Neutrophil (primary cell): ENCODE data around the gene KIAA1328.

Experiments
- H3K27ac ChIP-seq: fragments of 200-600 bp; sonication (generic); 2 replicates; pipeline ENCODE4 v1.5.1; 2016; ENCODE audit warnings: mild to moderate bottlenecking, moderate library complexity
- H3K27me3 ChIP-seq: fragments of 200-600 bp; sonication (generic); 2 replicates; pipeline ENCODE4 v1.6.0; 2016; ENCODE audit warnings: mild to moderate bottlenecking
- H3K36me3 ChIP-seq: fragments of 200-600 bp; sonication (generic); 2 replicates; pipeline ENCODE4 v1.5.1; 2017
- H3K4me1 ChIP-seq, 2 experiments: fragments of 200-600 bp in 1 of 2; sonication (generic) in 1 of 2; 1 replicate in 1 of 2; 2 replicates in 1 of 2; pipeline versions ENCODE4 v1.5.1 to v1.6.1; 2013 to 2016; ENCODE audit warnings: low read depth in 1 of 2, low read length in 1 of 2, mild to moderate bottlenecking in 1 of 2, moderate library complexity in 1 of 2; ENCODE audit not compliant: control insufficient read depth in 1 of 2, insufficient read depth in 1 of 2
- H3K4me3 ChIP-seq, 2 experiments: fragments of 200-600 bp in 1 of 2; sonication (generic) in 1 of 2; 1 replicate in 1 of 2; 2 replicates in 1 of 2; pipeline ENCODE4 v1.5.1; 2013 to 2016; ENCODE audit warnings: low read depth in 1 of 2, low read length in 1 of 2, mild to moderate bottlenecking in 1 of 2, moderate library complexity in 1 of 2
- H3K9me3 ChIP-seq: fragments of 200-600 bp; sonication (generic); 2 replicates; pipeline ENCODE4 v1.5.1; 2016
- CTCF ChIP-seq: fragments of 200-600 bp; sonication (generic); IDR thresholded peaks from 2 replicates; pipeline ENCODE4 v1.5.1; 2016; ENCODE audit warnings: antibody characterized with exemption

Gene KIAA1328

GRCh38 chr18:36825526-36825925 is 3.4 kb upstream of the KIAA1328 start:
- no peaks in the 10 kb centered on the region for H3K9me3 ChIP-seq
- TF ChIP-seq CTCF, result no peak

GRCh38 chr18:36826556-36826955 is 2.4 kb upstream of the KIAA1328 start:
- Histone ChIP-seq H3K27me3 (no peaks in the 10 kb centered on the region), H3K4me1 (peaks cover 17 to 18% of the 10 kb centered on the region in 2 experiments), H3K27ac (no peak overlapping the region), H3K36me3 (no peaks in the 10 kb centered on the region), H3K9me3 (no peaks in the 10 kb centered on the region), H3K4me3 (no peak overlapping the region)
- no peak for TF ChIP-seq CTCF

More at GRCh38 chr18:36825526-36825925, 3.4 kb upstream of the KIAA1328 start:
- Histone ChIP-seq H3K27me3 (no peaks in the 10 kb centered on the region), H3K4me1 (peaks cover 17 to 18% of the 10 kb centered on the region in 2 experiments), H3K4me3 (no peak overlapping the region), H3K27ac (no peak overlapping the region), H3K36me3 (no peaks in the 10 kb centered on the region)

GRCh38 chr18:36828157-36828629 is 734 bp upstream of the KIAA1328 start:
- peak overlapping the region; percentile 73 for H3K27ac ChIP-seq
- TF ChIP-seq CTCF, result no peak
- peak overlapping the region; percentile 94 for H3K4me3 ChIP-seq
- no peaks in the 10 kb centered on the region for H3K27me3 ChIP-seq
- H3K4me1 ChIP-seq, result peaks cover 17 to 18% of the 10 kb centered on the region in 2 experiments
- no peaks in the 10 kb centered on the region for H3K36me3 ChIP-seq
- no peaks in the 10 kb centered on the region for H3K9me3 ChIP-seq

DNA sequence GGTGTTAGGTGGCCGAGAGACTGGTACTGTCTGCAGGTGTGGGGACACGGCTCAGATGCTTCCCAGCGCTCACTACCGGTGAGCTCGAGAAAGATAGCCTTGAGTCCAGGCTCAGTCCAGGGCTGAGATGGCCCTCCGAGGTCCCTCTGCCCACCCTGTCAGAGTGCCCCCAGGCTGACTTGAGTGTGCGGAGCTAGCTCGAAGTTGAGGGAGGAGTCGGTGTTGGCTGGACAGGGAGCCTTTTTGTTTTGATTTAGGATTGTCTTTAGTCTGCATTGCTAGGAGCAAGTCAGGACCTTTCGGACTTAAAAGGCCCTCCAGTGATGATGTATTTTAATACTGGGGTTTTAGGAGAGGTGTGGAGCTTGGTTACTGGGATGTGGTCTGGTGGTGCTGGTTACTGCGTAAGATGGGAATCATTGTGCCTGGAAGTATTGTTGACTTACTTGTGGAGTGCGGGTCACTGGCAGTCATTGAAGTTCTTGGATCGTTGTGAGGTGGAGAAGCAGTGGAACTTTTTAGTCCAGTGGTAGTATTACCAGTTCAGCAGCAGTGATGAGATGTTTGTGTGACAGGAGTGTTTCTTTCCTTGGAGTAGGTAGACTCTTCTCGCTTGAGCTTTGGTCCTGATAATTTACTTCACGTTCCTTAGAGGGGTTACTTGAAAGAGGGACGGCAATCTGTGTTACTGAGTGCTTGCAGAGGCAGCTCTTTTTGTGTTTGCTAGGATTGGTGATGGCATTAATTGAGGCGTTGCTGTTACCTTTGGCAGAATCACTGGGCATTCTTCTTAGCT is 633 bp downstream of the KIAA1328 start:
- H3K27me3 ChIP-seq, result no peaks in the 10 kb centered on the region
- H3K4me3 ChIP-seq, result peak overlapping the region; percentile 94
- H3K9me3 ChIP-seq, result no peaks in the 10 kb centered on the region
- no peak for TF ChIP-seq CTCF
- peak overlapping the region; percentile 73 for H3K27ac ChIP-seq
- no peaks in the 10 kb centered on the region for H3K36me3 ChIP-seq
- H3K4me1 ChIP-seq, result peaks cover 17 to 18% of the 10 kb centered on the region in 2 experiments

DNA sequence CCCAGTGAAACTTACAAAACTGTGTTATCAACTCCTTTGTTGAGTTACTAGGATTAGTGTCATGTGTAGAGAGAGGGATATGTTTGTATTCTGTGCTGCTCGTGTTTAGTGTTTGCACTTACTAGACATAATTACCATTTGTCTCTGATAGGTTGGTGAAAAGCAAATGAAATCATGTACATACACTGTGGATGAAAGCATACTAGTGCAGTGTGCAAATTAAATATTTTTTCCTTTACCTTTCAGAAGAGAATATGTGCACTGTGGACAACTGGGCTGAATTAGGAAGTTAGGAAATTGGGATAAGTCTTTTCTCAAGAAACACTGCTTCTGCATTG is 1.2 kb downstream of the KIAA1328 start:
- H3K27me3 ChIP-seq, result no peaks in the 10 kb centered on the region
- peaks cover 17 to 18% of the 10 kb centered on the region in 2 experiments for H3K4me1 ChIP-seq
- no peaks in the 10 kb centered on the region for H3K36me3 ChIP-seq
- no peaks in the 10 kb centered on the region for H3K9me3 ChIP-seq
- TF ChIP-seq CTCF, result no peak
- no peak overlapping the region for H3K27ac ChIP-seq
- no peak overlapping the region for H3K4me3 ChIP-seq
